Cardiac muscle cell (in vitro differentiated cells and primary cell): ENCODE results near the gene L2HGDH. TPM values are rescaled to one million over a fixed set of nuclear protein-coding genes. Genes with fewer than 3 reads are reported as not detected.

Experiments used
- DNase-seq, 2 donors: peaks; one replicate each; pipeline versions ENCODE4 v3.0.0 to v3.0.0-alpha.2; 2010 to 2017; ENCODE audit warnings: low read depth in 1 of 2, low spot score in 1 of 2
- H3K27ac ChIP-seq: fragments of 200-600 bp; sonication (generic); 2 replicates; pipeline ENCODE4 v1.5.1; 2016
- H3K27me3 ChIP-seq: fragments of 200-600 bp; sonication (generic); 2 replicates; pipeline ENCODE4 v1.6.0; 2016; ENCODE audit warnings: control low read depth
- H3K36me3 ChIP-seq: fragments of 200-600 bp; sonication (generic); 2 replicates; pipeline ENCODE4 v1.5.1; 2016; ENCODE audit warnings: control low read depth
- H3K4me1 ChIP-seq: fragments of 200-600 bp; sonication (generic); 2 replicates; pipeline ENCODE4 v1.8.1; 2017; ENCODE audit warnings: low read depth, mild to moderate bottlenecking, mixed run types
- H3K4me3 ChIP-seq: fragments of 200-600 bp; sonication (generic); 2 replicates; pipeline ENCODE4 v1.5.1; 2016; ENCODE audit warnings: mild to moderate bottlenecking
- H3K9me3 ChIP-seq: fragments of 200-600 bp; sonication (generic); 2 replicates; pipeline ENCODE4 v1.5.1; 2017; ENCODE audit warnings: low read depth, mild to moderate bottlenecking, control low read depth
- polyA plus RNA-seq: library from polyadenylated mRNA; unstranded; fragments of >200 nt; fragmentation: Nextera tagmentation; extraction: Ambion mirVana; gene quantifications from 2 replicates; pipeline ENCODE4 v1.2.1, GENCODE V29; 2016
- total RNA-seq: library from RNA; depleted of rRNA; stranded (reverse); fragments of >200 nt; gene quantifications from 2 replicates; pipeline ENCODE4 v1.2.3, GENCODE V29; 2016
- TF ChIP-seq, protein P1 (sequence below): IDR thresholded peaks from 2 replicates; pipeline ENCODE4 v1.5.1; 2012; ENCODE audit warnings: low read depth, mild to moderate bottlenecking, low read length

L2HGDH gene
- total and polyA plus RNA-seq, 2 experiments from 2014 or later = 9.4 to 13.8 TPM

DNA sequence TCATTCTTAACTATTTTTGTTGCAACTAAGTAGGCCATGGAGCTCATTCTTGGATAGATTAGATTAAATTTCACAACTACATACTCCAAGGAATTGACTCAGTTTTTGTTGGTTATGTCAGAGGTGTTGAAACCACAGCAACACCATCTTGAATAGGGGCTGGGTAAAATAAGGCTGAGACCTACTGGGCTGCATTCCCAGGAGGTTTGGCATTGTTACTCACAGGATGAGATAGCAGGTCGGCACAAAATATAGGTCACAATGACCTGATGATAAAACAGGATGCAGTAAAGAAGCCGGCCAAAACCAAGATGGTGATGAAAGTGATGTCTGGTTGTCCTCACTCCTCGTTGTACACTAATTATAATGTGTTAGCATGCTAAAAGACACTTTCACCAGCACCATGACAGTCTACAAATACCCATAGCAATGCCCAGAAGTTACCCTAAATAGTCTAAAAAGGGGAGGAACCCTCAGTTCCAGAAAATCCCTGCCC lies 21.0 kb upstream of the L2HGDH start:
- no peak overlapping the region for H3K27ac ChIP-seq

DNA sequence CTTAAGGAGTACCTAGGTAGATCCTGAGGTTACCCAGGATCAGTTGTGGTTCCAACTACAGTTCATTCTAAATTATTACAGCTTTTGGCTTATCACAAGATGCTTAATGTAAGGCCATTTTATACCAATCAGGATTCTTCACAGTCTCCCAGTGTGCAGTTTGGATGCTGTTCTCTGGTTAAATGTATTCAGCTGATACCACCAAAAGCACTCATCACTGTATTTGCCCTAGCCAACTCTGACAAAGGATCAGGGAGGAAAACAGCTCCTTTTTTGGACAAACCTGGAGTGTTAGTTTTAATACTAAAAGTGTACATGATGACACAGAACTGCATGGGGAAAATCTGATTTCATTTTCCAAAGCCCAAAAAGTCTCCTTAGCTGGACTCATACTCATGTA lies 19.6 kb upstream of the L2HGDH start:
- no peaks in the 10 kb centered on the region for H3K27me3 ChIP-seq
- no peaks in the 10 kb centered on the region for H3K4me1 ChIP-seq
- DNase-seq = no peak
- H3K4me3 ChIP-seq = no peak overlapping the region
- no peaks in the 10 kb centered on the region for H3K9me3 ChIP-seq
- TF ChIP-seq, protein P1, sequence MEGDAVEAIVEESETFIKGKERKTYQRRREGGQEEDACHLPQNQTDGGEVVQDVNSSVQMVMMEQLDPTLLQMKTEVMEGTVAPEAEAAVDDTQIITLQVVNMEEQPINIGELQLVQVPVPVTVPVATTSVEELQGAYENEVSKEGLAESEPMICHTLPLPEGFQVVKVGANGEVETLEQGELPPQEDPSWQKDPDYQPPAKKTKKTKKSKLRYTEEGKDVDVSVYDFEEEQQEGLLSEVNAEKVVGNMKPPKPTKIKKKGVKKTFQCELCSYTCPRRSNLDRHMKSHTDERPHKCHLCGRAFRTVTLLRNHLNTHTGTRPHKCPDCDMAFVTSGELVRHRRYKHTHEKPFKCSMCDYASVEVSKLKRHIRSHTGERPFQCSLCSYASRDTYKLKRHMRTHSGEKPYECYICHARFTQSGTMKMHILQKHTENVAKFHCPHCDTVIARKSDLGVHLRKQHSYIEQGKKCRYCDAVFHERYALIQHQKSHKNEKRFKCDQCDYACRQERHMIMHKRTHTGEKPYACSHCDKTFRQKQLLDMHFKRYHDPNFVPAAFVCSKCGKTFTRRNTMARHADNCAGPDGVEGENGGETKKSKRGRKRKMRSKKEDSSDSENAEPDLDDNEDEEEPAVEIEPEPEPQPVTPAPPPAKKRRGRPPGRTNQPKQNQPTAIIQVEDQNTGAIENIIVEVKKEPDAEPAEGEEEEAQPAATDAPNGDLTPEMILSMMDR = no peak
- H3K36me3 ChIP-seq = peaks cover 4% of the 10 kb centered on the region
- H3K27ac ChIP-seq = no peak overlapping the region

More for the DNA sequence above, 21.0 kb upstream of the L2HGDH start:
- Histone ChIP-seq H3K27me3 (no peaks in the 10 kb centered on the region), H3K4me1 (no peaks in the 10 kb centered on the region), H3K9me3 (no peaks in the 10 kb centered on the region), H3K36me3 (peaks cover 4% of the 10 kb centered on the region), H3K4me3 (no peak overlapping the region)
- DNase-seq = peak in 1 of 2 donors; percentile 98
- TF ChIP-seq, protein P1 = no peak

DNA sequence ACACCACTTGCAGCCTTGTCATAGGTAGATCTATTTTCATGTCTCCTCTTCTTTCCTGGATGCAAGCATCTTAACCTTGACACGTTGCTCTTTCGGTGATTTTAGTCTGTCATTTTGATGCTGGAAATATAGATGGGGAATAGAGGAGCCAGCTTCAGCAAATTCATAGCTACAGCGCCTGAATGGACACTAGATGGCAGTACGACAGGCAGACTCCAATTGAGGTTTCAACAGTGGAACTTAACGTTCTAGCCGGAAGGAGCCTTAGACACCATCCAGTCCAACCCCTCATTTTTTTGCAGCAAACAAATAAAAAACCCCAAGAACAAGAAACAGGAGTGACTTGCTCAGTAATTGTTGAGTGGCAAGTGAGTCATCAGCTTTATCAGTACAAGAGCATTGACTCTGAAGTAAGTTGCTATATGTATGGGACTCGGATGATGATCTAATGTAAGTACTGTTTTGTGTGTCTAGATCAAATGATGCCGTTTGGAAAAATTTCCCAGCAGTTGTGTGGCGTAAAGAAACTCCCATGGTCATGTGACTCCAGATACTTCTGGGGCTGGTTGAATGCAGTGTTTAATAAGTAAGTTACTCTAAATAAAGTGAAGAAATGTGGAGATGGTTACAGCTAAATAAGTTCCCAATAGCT lies 9.1 kb upstream of the L2HGDH start:
- Histone ChIP-seq H3K27ac (no peak overlapping the region), H3K27me3 (no peaks in the 10 kb centered on the region), H3K4me1 (no peaks in the 10 kb centered on the region), H3K9me3 (no peaks in the 10 kb centered on the region), H3K4me3 (no peak overlapping the region), H3K36me3 (peaks cover 12% of the 10 kb centered on the region)
- peak; percentile 79 to 96 for DNase-seq
- TF ChIP-seq, protein P1 = peak; percentile 93

DNA sequence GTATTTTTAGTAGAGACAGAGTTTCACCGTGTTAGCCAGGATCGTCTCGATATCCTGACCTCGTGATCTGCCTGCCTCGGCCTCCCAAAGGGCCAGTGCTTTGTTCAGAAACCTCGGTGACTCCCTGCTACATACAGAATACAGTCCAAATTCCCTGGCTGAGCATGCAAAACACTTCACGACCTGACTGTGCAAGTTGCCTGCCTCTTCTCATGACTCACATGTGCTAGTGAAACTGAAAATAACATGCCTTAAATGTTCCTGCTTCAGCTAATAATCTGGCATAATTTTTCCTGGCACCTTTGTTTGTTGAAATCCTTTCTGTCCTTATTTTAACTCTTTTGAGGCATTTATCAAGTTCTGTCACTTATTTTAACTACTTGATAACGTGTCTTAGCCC lies 8.3 kb upstream of the L2HGDH start:
- DNase-seq = peak in 1 of 2 donors; percentile 49
- Histone ChIP-seq H3K4me3 (no peak overlapping the region), H3K27ac (peak overlapping the region; percentile 23), H3K9me3 (no peaks in the 10 kb centered on the region), H3K36me3 (peaks cover 5% of the 10 kb centered on the region), H3K4me1 (no peaks in the 10 kb centered on the region), H3K27me3 (no peaks in the 10 kb centered on the region)
- TF ChIP-seq, protein P1 = no peak

DNA sequence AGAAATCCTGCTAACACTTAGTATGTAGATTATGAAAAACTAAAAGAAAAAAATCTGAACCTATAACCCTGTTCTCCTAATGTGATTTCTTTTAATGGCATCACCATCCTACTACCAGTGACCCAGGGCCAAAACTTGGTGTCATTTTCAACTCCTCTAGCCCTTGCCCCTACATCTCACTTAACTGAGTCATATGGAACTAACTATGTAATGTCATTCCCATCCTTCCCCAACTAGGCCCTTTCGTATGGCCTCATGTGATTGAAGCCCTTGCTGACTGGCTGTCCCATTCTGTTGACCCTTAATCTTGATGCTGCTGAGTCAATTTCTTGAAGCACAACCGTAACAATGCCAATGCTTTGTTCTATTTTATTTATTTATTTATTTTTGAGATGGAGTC lies 7.7 kb upstream of the L2HGDH start:
- Histone ChIP-seq H3K27ac (no peak overlapping the region), H3K36me3 (no peaks in the 10 kb centered on the region)

More for the DNA sequence above, 7.7 kb upstream of the L2HGDH start:
- TF ChIP-seq, protein P1 = no peak
- Histone ChIP-seq H3K9me3 (no peaks in the 10 kb centered on the region), H3K4me1 (no peaks in the 10 kb centered on the region), H3K4me3 (no peak overlapping the region), H3K27me3 (no peaks in the 10 kb centered on the region)
- DNase-seq = no peak
